ENCODE measurements around the gene NKX6-1. TPM values are rescaled to one million over a fixed set of nuclear protein-coding genes. Genes with fewer than 3 reads are reported as not detected.

NKX6-1 gene
- polyA plus RNA-seq, 3 donors, result not detected

- Histone ChIP-seq H3K4me2 (replicated peaks; ENCODE audit: extremely low read depth, low read length, poor library complexity, severe bottlenecking) (no peak overlapping the region), H3K4me1 (ENCODE audit: control insufficient read depth in 1 of 2, insufficient read depth in 2 of 2, low read length in 2 of 2) (no peaks in the 10 kb centered on the region), H3K27ac (ENCODE audit: low read depth in 1 of 2, low read length in 2 of 2) (no peak overlapping the region), H3K4me3 (replicated peaks in 1 of 3; ENCODE audit: low read depth in 2 of 3, low read length in 3 of 3) (no peak overlapping the region), H3K36me3 (replicated peaks in 1 of 2; ENCODE audit: control insufficient read depth in 1 of 2, insufficient read depth in 2 of 2, low read length in 2 of 2) (no peaks in the 10 kb centered on the region), H2AFZ (ENCODE audit: insufficient read depth, low read depth, low read length, poor library complexity, severe bottlenecking) (no peak overlapping the region), H4K20me1 (ENCODE audit: insufficient read depth, low read length) (no peaks in the 10 kb centered on the region), H3K9me3 (replicated peaks in 1 of 2; ENCODE audit: control insufficient read depth in 1 of 2, insufficient read depth in 1 of 2, low read length in 2 of 2) (no peaks in the 10 kb centered on the region), H3K27me3 (ENCODE audit: control insufficient read depth in 2 of 2, insufficient read depth in 2 of 2, low read length in 2 of 2) (peaks cover 5 to 6% of the 10 kb centered on the region in 2 donors), H3K9ac (ENCODE audit: insufficient read depth, low read length, poor library complexity, severe bottlenecking) (no peak overlapping the region), H3K79me2 (ENCODE audit: insufficient read depth, low read length) (no peaks in the 10 kb centered on the region)
- intact Hi-C loops (cut with micrococcal nuclease), result no loop called here
- no peak for TF ChIP-seq CTCF (IDR thresholded peaks at IDR 0.05)
- Mint-ChIP-seq H3K27ac (no peak overlapping the region), H3K36me3 (no peaks in the 10 kb centered on the region), H3K27me3 (ENCODE audit: low read depth in 3 of 3) (peaks cover 11 to 43% (median 18%) of the 10 kb centered on the region in 3 donors), H3K9me3 (peaks cover 0 to 5% (median 2%) of the 10 kb centered on the region in 7 donors), H3K4me3 (no peak overlapping the region), H3K4me1 (peaks cover 2% of the 10 kb centered on the region)
- WGBS (ENCODE audit: insufficient coverage), result no CpG with 5 or more reads among the region's 1 CpG
- DNase-seq, result no peak
These were observed 31.4 kb upstream of the NKX6-1 start for GRCh38 chr4:84530454-84530853.

- H3K79me2 ChIP-seq (ENCODE audit: insufficient read depth, low read length), result no peaks in the 10 kb centered on the region
- H3K27me3 ChIP-seq (ENCODE audit: control insufficient read depth in 2 of 2, insufficient read depth in 2 of 2, low read length in 2 of 2), result peaks cover 5 to 6% of the 10 kb centered on the region in 2 donors
- intact Hi-C loops (cut with micrococcal nuclease), result no loop called here
- H3K9ac ChIP-seq (ENCODE audit: insufficient read depth, low read length, poor library complexity, severe bottlenecking), result no peak overlapping the region
- TF ChIP-seq CTCF (IDR thresholded peaks at IDR 0.05), result peak; percentile 78
- Mint-ChIP-seq H3K4me1 (peaks cover 2% of the 10 kb centered on the region), H3K27me3 (ENCODE audit: low read depth in 3 of 3) (peaks cover 9 to 38% (median 19%) of the 10 kb centered on the region in 3 donors), H3K27ac (no peak overlapping the region), H3K4me3 (no peak overlapping the region), H3K36me3 (no peaks in the 10 kb centered on the region), H3K9me3 (peaks cover 0 to 9% (median 1%) of the 10 kb centered on the region in 7 donors)
- H2AFZ ChIP-seq (ENCODE audit: insufficient read depth, low read depth, low read length, poor library complexity, severe bottlenecking), result no peak overlapping the region
- peak in 2 of 3 donors; percentile 6 to 38 for DNase-seq
- H3K9me3 ChIP-seq (replicated peaks in 1 of 2; ENCODE audit: control insufficient read depth in 1 of 2, insufficient read depth in 1 of 2, low read length in 2 of 2), result no peaks in the 10 kb centered on the region
- no peak overlapping the region for H3K27ac ChIP-seq (ENCODE audit: low read depth in 1 of 2, low read length in 2 of 2)
- H3K4me2 ChIP-seq (replicated peaks; ENCODE audit: extremely low read depth, low read length, poor library complexity, severe bottlenecking), result no peak overlapping the region
- H3K4me1 ChIP-seq (ENCODE audit: control insufficient read depth in 1 of 2, insufficient read depth in 2 of 2, low read length in 2 of 2), result no peaks in the 10 kb centered on the region
- H3K4me3 ChIP-seq (replicated peaks in 1 of 3; ENCODE audit: low read depth in 2 of 3, low read length in 3 of 3), result no peak overlapping the region
- no peaks in the 10 kb centered on the region for H3K36me3 ChIP-seq (replicated peaks in 1 of 2; ENCODE audit: control insufficient read depth in 1 of 2, insufficient read depth in 2 of 2, low read length in 2 of 2)
- H4K20me1 ChIP-seq (ENCODE audit: insufficient read depth, low read length), result no peaks in the 10 kb centered on the region
- no CpG with 5 or more reads among the region's 2 CpGs for WGBS (ENCODE audit: insufficient coverage)
These were observed 30.2 kb upstream of the NKX6-1 start for GRCh38 chr4:84529169-84529751.
